Measurements from ENCODE around the gene CLIP1. TPM values are rescaled to one million over a fixed set of nuclear protein-coding genes. Genes with fewer than 3 reads are reported as not detected.

Gene CLIP1
- polyA plus RNA-seq, 1 donor (not counting 4 experiments of a cell fraction or from before 2014, with no cell fraction given) = 54.0 TPM

DNA sequence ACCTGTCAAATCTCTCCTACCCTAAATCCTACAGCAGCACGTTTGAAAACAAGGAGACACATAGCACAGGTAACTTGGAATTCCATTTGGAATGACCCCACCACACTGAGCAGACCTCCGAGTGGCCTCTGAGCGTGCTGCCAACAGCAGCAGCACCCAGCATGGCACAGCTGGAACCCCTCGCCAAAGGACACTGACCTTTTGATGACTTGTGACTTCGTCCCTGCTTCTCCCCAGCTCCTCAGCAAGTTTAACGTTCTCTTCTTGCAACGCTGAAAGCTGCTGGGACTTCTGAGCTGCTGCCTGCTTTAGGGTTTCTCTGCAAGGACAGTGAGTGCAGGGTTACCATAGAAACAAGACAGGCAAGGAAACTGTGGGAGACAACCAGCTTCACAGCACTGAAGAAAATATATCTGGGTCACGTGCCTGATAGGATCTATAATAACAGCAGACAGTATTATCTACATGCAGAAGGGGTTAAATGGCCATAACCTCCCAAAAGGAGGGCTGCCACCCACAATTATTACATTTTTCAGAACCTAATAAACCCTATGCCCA, 112.8 kb downstream of the CLIP1 start:
- TF ChIP-seq EZH2 (IDR thresholded peaks at IDR 0.05; ENCODE audit: low read length) (no peak), CTCF (optimal IDR thresholded peaks at IDR 0.05 in 1 of 3, IDR thresholded peaks at IDR 0.05 in 1 of 3, conservative IDR thresholded peaks at IDR 0.05 in 1 of 3; ENCODE audit: extremely low read depth in 1 of 3, insufficient read depth in 2 of 3, low read length in 3 of 3) (no peak)
- dilution Hi-C loops (cut with MboI; ENCODE audit: extremely low pct_ligation_motif_present, low sequenced_read_pairs) = no loop called here
- Histone ChIP-seq H3K79me2 (ENCODE audit: control insufficient read depth, insufficient read depth, low read length) (no peaks in the 10 kb centered on the region), H3K27me3 (ENCODE audit: control insufficient read depth, extremely low read depth, insufficient read depth, low read length) (no peaks in the 10 kb centered on the region), H3K36me3 (ENCODE audit: control insufficient read depth in 2 of 2, extremely low read depth in 1 of 2, insufficient read depth in 2 of 2, low read length in 2 of 2) (peaks cover 19 to 21% of the 10 kb centered on the region in 2 experiments), H3K4me1 (ENCODE audit: control insufficient read depth, extremely low read depth, insufficient read depth, low read length) (no peaks in the 10 kb centered on the region), H2AFZ (ENCODE audit: control insufficient read depth, low read length) (no peak overlapping the region), H3K4me3 (ENCODE audit: control insufficient read depth in 2 of 3, extremely low read depth in 1 of 3, insufficient read depth in 2 of 3, low read depth in 1 of 3, low read length in 3 of 3) (no peak overlapping the region), H3K9me1 (ENCODE audit: control insufficient read depth, extremely low read depth, insufficient read depth, low read length) (no peaks in the 10 kb centered on the region), H3K4me2 (ENCODE audit: control insufficient read depth, extremely low read depth, insufficient read depth, low read depth, low read length) (no peak overlapping the region), H4K20me1 (ENCODE audit: control insufficient read depth, extremely low read depth, insufficient read depth, low read length) (no peaks in the 10 kb centered on the region), H3K9ac (ENCODE audit: control insufficient read depth, extremely low read depth, insufficient read depth, low read length) (no peak overlapping the region), H3K9me3 (ENCODE audit: control insufficient read depth, low read depth, low read length) (no peaks in the 10 kb centered on the region), H3K27ac (ENCODE audit: control insufficient read depth, insufficient read depth, low read length) (no peak overlapping the region)
- DNase-seq (ENCODE audit: low read depth, low spot score) (no peak), FAIRE-seq (no peak)

DNA sequence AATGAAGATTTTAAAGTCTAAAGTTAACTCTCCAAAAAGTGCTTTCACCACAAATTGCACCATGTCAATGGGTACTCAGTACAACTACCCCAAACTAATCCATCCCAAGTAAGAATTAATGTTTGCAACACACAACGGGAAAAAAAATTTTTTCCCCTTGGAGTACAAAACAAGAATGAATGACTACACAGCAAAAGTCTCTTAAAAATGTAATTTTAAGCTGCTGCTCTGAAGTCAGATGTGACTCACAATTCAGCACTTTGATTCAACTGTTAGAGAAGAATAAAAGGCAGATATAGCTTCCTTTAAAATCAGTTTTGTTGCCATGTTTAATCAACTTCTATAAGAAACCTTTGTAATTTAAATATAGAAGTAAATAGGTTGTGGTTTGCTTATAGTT, 113.7 kb downstream of the CLIP1 start:
- Histone ChIP-seq H3K27ac (ENCODE audit: control insufficient read depth, insufficient read depth, low read length) (no peak overlapping the region), H3K79me2 (ENCODE audit: control insufficient read depth, insufficient read depth, low read length) (no peaks in the 10 kb centered on the region), H3K4me2 (ENCODE audit: control insufficient read depth, extremely low read depth, insufficient read depth, low read depth, low read length) (no peak overlapping the region), H3K4me3 (ENCODE audit: control insufficient read depth in 2 of 3, extremely low read depth in 1 of 3, insufficient read depth in 2 of 3, low read depth in 1 of 3, low read length in 3 of 3) (no peak overlapping the region), H2AFZ (ENCODE audit: control insufficient read depth, low read length) (no peak overlapping the region), H4K20me1 (ENCODE audit: control insufficient read depth, extremely low read depth, insufficient read depth, low read length) (no peaks in the 10 kb centered on the region), H3K4me1 (ENCODE audit: control insufficient read depth, extremely low read depth, insufficient read depth, low read length) (no peaks in the 10 kb centered on the region), H3K36me3 (ENCODE audit: control insufficient read depth in 2 of 2, extremely low read depth in 1 of 2, insufficient read depth in 2 of 2, low read length in 2 of 2) (peaks cover 18 to 21% of the 10 kb centered on the region in 2 experiments), H3K9me3 (ENCODE audit: control insufficient read depth, low read depth, low read length) (no peaks in the 10 kb centered on the region), H3K9me1 (ENCODE audit: control insufficient read depth, extremely low read depth, insufficient read depth, low read length) (no peaks in the 10 kb centered on the region), H3K27me3 (ENCODE audit: control insufficient read depth, extremely low read depth, insufficient read depth, low read length) (no peaks in the 10 kb centered on the region), H3K9ac (ENCODE audit: control insufficient read depth, extremely low read depth, insufficient read depth, low read length) (no peak overlapping the region)
- DNase-seq (ENCODE audit: low read depth, low spot score) = no peak
- dilution Hi-C loops (cut with MboI; ENCODE audit: extremely low pct_ligation_motif_present, low sequenced_read_pairs) = no loop called here
- TF ChIP-seq EZH2 (IDR thresholded peaks at IDR 0.05; ENCODE audit: low read length) (no peak), CTCF (optimal IDR thresholded peaks at IDR 0.05 in 1 of 3, IDR thresholded peaks at IDR 0.05 in 1 of 3, conservative IDR thresholded peaks at IDR 0.05 in 1 of 3; ENCODE audit: extremely low read depth in 1 of 3, insufficient read depth in 2 of 3, low read length in 3 of 3) (no peak)
- no peak for FAIRE-seq
